Measurements from ENCODE around the gene C1orf87.

Gene C1orf87

GRCh38 chr1:59997479-59998115, 76.0 kb downstream of the C1orf87 start:
- no peak overlapping the region for H3K4me3 ChIP-seq (ENCODE audit: low read depth, low read length)
- H3K27me3 ChIP-seq (ENCODE audit: insufficient read depth, low read length): peaks cover 15% of the 10 kb centered on the region; the same call in 1 of the 2 replicates
- no peak overlapping the region for H2AFZ ChIP-seq (ENCODE audit: low read length, unreplicated experiment)
- no peaks in the 10 kb centered on the region for H3K36me3 ChIP-seq (ENCODE audit: insufficient read depth, low read length)
- H3K79me2 ChIP-seq (ENCODE audit: control insufficient read depth, insufficient read depth, low read length, unreplicated experiment): no peaks in the 10 kb centered on the region
- no peak overlapping the region for H3K27ac ChIP-seq (ENCODE audit: low read depth, low read length)
- H3K4me1 ChIP-seq (ENCODE audit: control insufficient read depth, insufficient read depth, low read length, unreplicated experiment): no peaks in the 10 kb centered on the region

DNA sequence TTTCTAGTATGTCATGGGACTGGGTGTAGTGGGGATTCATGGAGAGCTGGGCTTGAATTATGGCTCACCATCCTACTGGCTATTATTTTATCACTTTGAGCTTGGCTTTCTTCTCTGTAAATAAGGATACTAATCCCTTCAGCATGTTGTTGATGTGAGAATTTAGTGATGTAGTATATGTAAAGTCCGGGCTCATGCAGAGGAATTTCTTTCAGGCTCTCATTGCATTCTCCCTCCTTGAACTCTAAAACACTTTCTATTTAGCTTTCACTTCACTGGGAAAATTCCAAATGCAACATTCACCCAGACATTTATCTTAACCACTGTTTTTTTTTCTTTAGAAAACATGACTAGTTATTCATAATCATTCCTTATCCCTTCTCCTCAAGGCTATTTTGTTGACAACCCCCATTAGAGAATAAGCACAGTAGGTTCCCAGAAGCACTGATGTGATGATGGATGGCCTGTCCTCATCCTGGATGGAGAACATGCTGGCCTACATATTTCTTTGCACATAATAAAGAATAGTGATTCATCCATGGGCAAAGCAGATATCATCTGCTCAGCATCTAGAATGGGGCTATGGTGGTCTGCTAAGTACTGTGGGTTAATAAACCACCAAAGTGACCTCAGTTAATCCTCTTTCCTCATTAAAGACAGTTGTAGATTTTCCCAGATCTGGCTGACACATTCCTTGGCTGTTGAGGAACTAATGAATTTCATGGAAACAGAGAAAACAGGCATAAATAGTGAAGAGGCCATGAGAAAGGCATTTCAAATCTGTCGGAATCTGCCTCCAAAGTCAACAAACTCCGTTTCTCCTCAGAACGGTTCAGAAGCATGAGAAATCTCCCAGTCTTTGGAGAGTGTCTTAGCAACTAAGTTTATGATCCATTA, 79.0 kb downstream of the C1orf87 start:
- no peaks in the 10 kb centered on the region for H3K79me2 ChIP-seq (ENCODE audit: control insufficient read depth, insufficient read depth, low read length, unreplicated experiment)
- no peak overlapping the region for H2AFZ ChIP-seq (ENCODE audit: low read length, unreplicated experiment)
- H3K4me1 ChIP-seq (ENCODE audit: control insufficient read depth, insufficient read depth, low read length, unreplicated experiment): no peaks in the 10 kb centered on the region
- H3K4me3 ChIP-seq (ENCODE audit: low read depth, low read length): no peak overlapping the region
- no peaks in the 10 kb centered on the region for H3K36me3 ChIP-seq (ENCODE audit: insufficient read depth, low read length)
- peak overlapping the region; percentile 62 for H3K27ac ChIP-seq (ENCODE audit: low read depth, low read length)
- peaks cover 15% of the 10 kb centered on the region; the same call in 1 of the 2 replicates for H3K27me3 ChIP-seq (ENCODE audit: insufficient read depth, low read length)

- no peaks in the 10 kb centered on the region for H3K4me1 ChIP-seq (ENCODE audit: control insufficient read depth, insufficient read depth, low read length, unreplicated experiment)
- no peaks in the 10 kb centered on the region for H3K27me3 ChIP-seq (ENCODE audit: insufficient read depth, low read length)
- no peak overlapping the region for H2AFZ ChIP-seq (ENCODE audit: low read length, unreplicated experiment)
- no peak overlapping the region for H3K27ac ChIP-seq (ENCODE audit: low read depth, low read length)
- no peaks in the 10 kb centered on the region for H3K36me3 ChIP-seq (ENCODE audit: insufficient read depth, low read length)
- no peaks in the 10 kb centered on the region for H3K79me2 ChIP-seq (ENCODE audit: control insufficient read depth, insufficient read depth, low read length, unreplicated experiment)
- H3K4me3 ChIP-seq (ENCODE audit: low read depth, low read length): no peak overlapping the region
These were observed 81.3 kb downstream of the C1orf87 start for GRCh38 chr1:59992040-59992820.

GRCh38 chr1:59990470-59990869, 83.1 kb downstream of the C1orf87 start:
- Histone ChIP-seq H3K4me1 (ENCODE audit: control insufficient read depth, insufficient read depth, low read length, unreplicated experiment) (no peaks in the 10 kb centered on the region), H3K4me3 (ENCODE audit: low read depth, low read length) (no peak overlapping the region), H3K79me2 (ENCODE audit: control insufficient read depth, insufficient read depth, low read length, unreplicated experiment) (no peaks in the 10 kb centered on the region), H3K36me3 (ENCODE audit: insufficient read depth, low read length) (no peaks in the 10 kb centered on the region), H3K27me3 (ENCODE audit: insufficient read depth, low read length) (peaks cover 4% of the 10 kb centered on the region; the same call in 1 of the 2 replicates), H3K27ac (ENCODE audit: low read depth, low read length) (no peak overlapping the region), H2AFZ (ENCODE audit: low read length, unreplicated experiment) (no peak overlapping the region)

GRCh38 chr1:59986516-59987310, 86.9 kb downstream of the C1orf87 start:
- H3K27me3 ChIP-seq (ENCODE audit: insufficient read depth, low read length): peaks cover 4% of the 10 kb centered on the region; the same call in 1 of the 2 replicates
- H3K4me3 ChIP-seq (ENCODE audit: low read depth, low read length): no peak overlapping the region
- no peak overlapping the region for H2AFZ ChIP-seq (ENCODE audit: low read length, unreplicated experiment)
- no peaks in the 10 kb centered on the region for H3K36me3 ChIP-seq (ENCODE audit: insufficient read depth, low read length)
- H3K79me2 ChIP-seq (ENCODE audit: control insufficient read depth, insufficient read depth, low read length, unreplicated experiment): no peaks in the 10 kb centered on the region
- H3K4me1 ChIP-seq (ENCODE audit: control insufficient read depth, insufficient read depth, low read length, unreplicated experiment): no peaks in the 10 kb centered on the region
- H3K27ac ChIP-seq (ENCODE audit: low read depth, low read length): no peak overlapping the region

- no peaks in the 10 kb centered on the region for H3K4me1 ChIP-seq (ENCODE audit: control insufficient read depth, insufficient read depth, low read length, unreplicated experiment)
- no peak overlapping the region for H3K27ac ChIP-seq (ENCODE audit: low read depth, low read length)
- no peaks in the 10 kb centered on the region for H3K79me2 ChIP-seq (ENCODE audit: control insufficient read depth, insufficient read depth, low read length, unreplicated experiment)
- H3K4me3 ChIP-seq (ENCODE audit: low read depth, low read length): no peak overlapping the region
- no peaks in the 10 kb centered on the region for H3K36me3 ChIP-seq (ENCODE audit: insufficient read depth, low read length)
- no peak overlapping the region for H2AFZ ChIP-seq (ENCODE audit: low read length, unreplicated experiment)
- H3K27me3 ChIP-seq (ENCODE audit: insufficient read depth, low read length): peaks cover 4% of the 10 kb centered on the region; the same call in 1 of the 2 replicates
These were observed 87.6 kb downstream of the C1orf87 start for GRCh38 chr1:59985911-59986515.

DNA sequence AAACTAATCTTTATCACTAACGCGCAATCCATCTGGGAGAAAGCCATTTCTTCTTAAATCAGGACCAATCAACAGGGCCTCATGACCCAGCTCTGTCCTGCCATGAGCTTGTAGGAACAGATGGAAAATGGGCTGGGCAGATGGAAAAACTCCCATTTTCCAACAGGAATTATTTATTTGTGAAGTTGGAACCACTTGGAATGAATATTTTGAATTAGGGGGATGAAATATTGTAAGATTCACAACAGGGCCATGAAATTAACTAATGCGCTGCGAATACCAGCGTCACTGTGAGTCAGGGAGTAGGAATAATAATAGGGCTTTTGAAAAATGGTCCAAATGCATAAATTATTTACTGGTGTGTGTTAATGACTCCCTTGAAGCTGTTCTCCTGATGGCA, 93.9 kb downstream of the C1orf87 start:
- Histone ChIP-seq H3K79me2 (ENCODE audit: control insufficient read depth, insufficient read depth, low read length, unreplicated experiment) (no peaks in the 10 kb centered on the region), H3K27me3 (ENCODE audit: insufficient read depth, low read length) (peaks cover 19% of the 10 kb centered on the region), H3K27ac (ENCODE audit: low read depth, low read length) (no peak overlapping the region), H2AFZ (ENCODE audit: low read length, unreplicated experiment) (no peak overlapping the region), H3K4me1 (ENCODE audit: control insufficient read depth, insufficient read depth, low read length, unreplicated experiment) (no peaks in the 10 kb centered on the region), H3K4me3 (ENCODE audit: low read depth, low read length) (no peak overlapping the region), H3K36me3 (ENCODE audit: insufficient read depth, low read length) (no peaks in the 10 kb centered on the region)

DNA sequence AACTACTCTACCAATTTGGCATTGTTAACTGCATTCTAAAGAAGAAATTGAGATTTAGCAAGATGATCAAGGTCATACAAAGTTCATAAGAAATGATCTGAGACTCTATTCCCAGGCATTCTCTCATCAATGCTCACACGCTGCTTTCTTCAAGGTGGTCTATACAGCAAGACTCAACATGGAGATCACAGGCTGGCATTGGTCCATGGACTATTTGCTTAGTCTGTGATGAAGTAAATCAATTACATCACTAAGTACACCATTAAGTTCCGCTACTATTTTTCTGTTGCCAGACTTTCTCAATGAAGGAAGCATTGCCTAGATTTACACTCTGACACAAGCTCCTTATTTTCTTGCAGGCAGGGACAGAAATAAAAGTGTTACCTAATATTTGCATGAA, 95.1 kb downstream of the C1orf87 start:
- no peak overlapping the region for H3K4me3 ChIP-seq (ENCODE audit: low read depth, low read length)
- H3K4me1 ChIP-seq (ENCODE audit: control insufficient read depth, insufficient read depth, low read length, unreplicated experiment): no peaks in the 10 kb centered on the region
- no peaks in the 10 kb centered on the region for H3K79me2 ChIP-seq (ENCODE audit: control insufficient read depth, insufficient read depth, low read length, unreplicated experiment)
- H2AFZ ChIP-seq (ENCODE audit: low read length, unreplicated experiment): no peak overlapping the region
- H3K27me3 ChIP-seq (ENCODE audit: insufficient read depth, low read length): peaks cover 30% of the 10 kb centered on the region
- H3K27ac ChIP-seq (ENCODE audit: low read depth, low read length): no peak overlapping the region
- H3K36me3 ChIP-seq (ENCODE audit: insufficient read depth, low read length): no peaks in the 10 kb centered on the region

- Histone ChIP-seq H3K27me3 (ENCODE audit: insufficient read depth, low read length) (peaks cover 30% of the 10 kb centered on the region), H3K27ac (ENCODE audit: low read depth, low read length) (no peak overlapping the region), H2AFZ (ENCODE audit: low read length, unreplicated experiment) (no peak overlapping the region), H3K4me3 (ENCODE audit: low read depth, low read length) (no peak overlapping the region), H3K4me1 (ENCODE audit: control insufficient read depth, insufficient read depth, low read length, unreplicated experiment) (no peaks in the 10 kb centered on the region), H3K79me2 (ENCODE audit: control insufficient read depth, insufficient read depth, low read length, unreplicated experiment) (no peaks in the 10 kb centered on the region), H3K36me3 (ENCODE audit: insufficient read depth, low read length) (no peaks in the 10 kb centered on the region)
These were observed 95.5 kb downstream of the C1orf87 start for GRCh38 chr1:59978026-59978425.

DNA sequence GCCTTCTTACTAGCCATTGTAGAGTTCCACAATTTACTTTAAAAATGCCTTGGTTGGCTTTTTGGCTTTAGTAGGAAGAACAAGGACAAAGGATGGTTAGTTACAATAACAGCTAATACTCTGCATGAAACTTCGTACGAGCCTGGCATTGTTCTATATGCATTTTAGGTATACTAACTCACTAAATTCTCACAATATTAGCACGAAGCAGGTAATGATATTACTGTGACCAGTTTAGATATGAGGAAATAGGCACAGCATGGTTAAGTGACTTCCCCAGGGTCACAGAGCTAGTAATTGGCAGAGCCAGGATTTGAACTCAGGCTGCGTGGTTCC, 96.5 kb downstream of the C1orf87 start:
- Histone ChIP-seq H3K27ac (ENCODE audit: low read depth, low read length) (no peak overlapping the region), H3K36me3 (ENCODE audit: insufficient read depth, low read length) (no peaks in the 10 kb centered on the region)

More for the DNA sequence above, 96.5 kb downstream of the C1orf87 start:
- Histone ChIP-seq H3K4me3 (ENCODE audit: low read depth, low read length) (no peak overlapping the region), H3K27me3 (ENCODE audit: insufficient read depth, low read length) (peaks cover 30% of the 10 kb centered on the region), H3K79me2 (ENCODE audit: control insufficient read depth, insufficient read depth, low read length, unreplicated experiment) (no peaks in the 10 kb centered on the region), H3K4me1 (ENCODE audit: control insufficient read depth, insufficient read depth, low read length, unreplicated experiment) (no peaks in the 10 kb centered on the region), H2AFZ (ENCODE audit: low read length, unreplicated experiment) (no peak overlapping the region)
